Epidermal melanocyte (primary cell): ENCODE measurements around the gene GCSAML.
"Not testable (repeated sequence)": the region's sequence is repeated elsewhere in the genome, so short reads cannot be mapped to it uniquely, and the experiment has no call there.

Source experiments
- DNase-seq: peaks from one replicate; pipeline ENCODE4 v3.0.0; 2011; ENCODE audit warnings: low spot score; ENCODE audit not compliant: insufficient read length

Gene GCSAML

GRCh38 chr1:247548769-247549182 lies at the start of gene GCSAML:
Gene GCSAML (plus strand): TSS chr1:247549134. CDS start chr1:247549192, 58 bp downstream.
- no peak for DNase-seq

DNA sequence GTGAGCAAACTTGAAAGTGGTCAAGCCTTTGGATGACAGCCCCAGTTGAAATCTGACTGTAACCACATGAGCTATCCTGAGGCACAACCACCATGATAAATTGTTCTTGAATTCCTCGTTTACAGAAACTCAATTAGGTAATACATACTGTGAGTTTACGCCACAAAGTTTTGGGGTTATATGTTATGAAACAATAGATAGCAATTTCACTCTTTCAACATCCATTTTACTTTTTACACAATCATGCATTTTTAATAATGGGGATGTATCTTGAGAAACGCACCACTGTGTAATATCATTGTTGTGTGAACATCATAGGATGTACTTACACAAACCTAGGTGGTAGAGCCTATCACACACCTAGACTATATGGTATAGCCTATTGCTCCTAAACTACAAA lies 48.1 kb upstream of the GCSAML start:
- no peak for DNase-seq

GRCh38 chr1:247506831-247507230 lies 42.1 kb upstream of the GCSAML start:
- DNase-seq, result no peak

DNA sequence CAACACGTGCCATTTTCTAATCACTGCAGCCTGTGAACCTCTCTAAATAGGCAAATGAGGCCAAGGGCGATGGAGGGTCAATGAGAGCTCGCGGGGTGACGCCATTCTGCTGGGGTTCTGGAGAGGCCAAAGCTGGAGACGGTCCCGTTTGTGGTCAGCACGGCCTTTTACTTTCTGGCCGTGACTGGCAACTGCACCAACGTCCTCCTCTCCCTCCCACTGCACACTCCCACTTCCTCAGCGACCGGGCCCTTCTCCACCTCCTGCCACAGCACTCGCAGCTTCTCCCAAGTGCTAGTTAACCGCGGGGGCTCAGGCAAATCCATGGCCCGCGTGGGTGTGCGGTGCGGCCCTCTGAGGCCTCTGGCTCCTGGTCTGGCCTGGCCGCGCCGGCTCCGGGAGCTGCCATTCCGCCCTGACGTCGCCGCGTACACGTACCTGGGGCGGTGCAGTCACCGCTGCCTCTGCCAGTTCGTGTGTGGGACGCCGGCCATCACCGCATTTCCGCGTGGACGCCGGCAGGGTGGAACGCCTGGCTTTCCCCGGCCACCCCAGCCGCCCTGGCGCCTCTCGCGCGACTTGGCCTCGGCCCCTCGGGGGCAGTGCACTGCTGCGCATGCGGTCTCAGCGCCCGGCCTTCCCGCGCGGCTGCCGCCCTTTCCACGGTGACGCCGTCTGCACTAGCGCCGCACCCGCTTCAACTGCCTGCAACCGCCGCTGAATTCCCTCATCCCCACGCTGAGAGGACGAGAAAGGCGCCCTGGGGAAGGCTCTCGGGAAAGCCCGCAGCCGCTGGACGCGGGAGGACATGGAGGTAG lies 30.9 kb upstream of the GCSAML start:
- DNase-seq, result no peak

- DNase-seq, result no peak
These were observed 30.4 kb upstream of the GCSAML start for GRCh38 chr1:247518613-247518891.

DNA sequence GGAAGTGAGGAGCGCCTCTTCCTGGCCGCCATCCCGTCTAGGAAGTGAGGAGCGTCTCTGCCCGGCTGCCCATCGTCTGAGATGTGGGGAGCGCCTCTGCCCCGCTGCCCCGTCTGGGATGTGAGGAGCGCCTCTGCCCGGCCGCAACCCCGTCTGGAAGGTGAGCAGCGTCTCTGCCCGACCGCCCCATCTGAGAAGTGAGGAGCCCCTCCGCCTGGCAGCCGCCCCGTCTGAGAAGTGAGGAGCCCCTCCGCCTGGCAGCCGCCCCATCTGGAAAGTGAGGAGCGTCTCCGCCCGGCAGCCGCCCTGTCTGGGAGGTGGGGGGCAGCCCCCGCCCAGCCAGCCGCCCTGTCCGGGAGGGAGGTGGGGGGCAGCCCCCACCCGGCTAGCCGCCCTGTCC lies 27.0 kb upstream of the GCSAML start:
- not testable (repeated sequence) for DNase-seq

GRCh38 chr1:247528812-247529474 lies 20.0 kb upstream of the GCSAML start:
- no peak for DNase-seq

DNA sequence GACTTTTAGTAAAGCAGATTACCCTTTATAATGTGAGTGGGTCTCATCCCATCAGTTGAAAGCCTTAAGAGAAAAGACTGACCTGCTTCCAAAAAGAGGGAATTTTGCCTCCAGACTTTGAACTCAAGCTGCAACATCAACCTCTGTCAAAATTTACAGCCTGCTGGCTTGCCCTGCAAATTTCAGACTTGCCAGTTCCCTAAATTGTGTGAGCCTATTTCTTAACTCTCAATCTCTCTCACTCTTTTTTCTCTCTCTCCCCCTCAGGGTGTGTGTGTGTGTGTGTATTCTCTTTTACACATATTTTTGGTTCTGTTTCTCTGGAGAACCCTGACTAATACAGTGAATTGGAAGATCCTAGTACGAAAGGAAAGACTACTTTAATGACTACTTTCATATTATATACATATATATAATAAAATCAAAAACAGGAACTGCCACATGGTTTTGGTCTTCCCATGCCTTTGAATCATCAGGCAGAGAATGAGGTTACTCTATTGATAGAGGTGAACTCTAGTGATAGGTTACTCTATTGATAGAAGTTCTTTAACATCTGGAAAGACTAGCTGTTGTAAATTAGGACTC lies 19.1 kb upstream of the GCSAML start:
- DNase-seq, result no peak

GRCh38 chr1:247530785-247531184 lies 18.1 kb upstream of the GCSAML start:
- DNase-seq, result no peak

GRCh38 chr1:247531937-247532336 lies 17.0 kb upstream of the GCSAML start:
- DNase-seq, result no peak

DNA sequence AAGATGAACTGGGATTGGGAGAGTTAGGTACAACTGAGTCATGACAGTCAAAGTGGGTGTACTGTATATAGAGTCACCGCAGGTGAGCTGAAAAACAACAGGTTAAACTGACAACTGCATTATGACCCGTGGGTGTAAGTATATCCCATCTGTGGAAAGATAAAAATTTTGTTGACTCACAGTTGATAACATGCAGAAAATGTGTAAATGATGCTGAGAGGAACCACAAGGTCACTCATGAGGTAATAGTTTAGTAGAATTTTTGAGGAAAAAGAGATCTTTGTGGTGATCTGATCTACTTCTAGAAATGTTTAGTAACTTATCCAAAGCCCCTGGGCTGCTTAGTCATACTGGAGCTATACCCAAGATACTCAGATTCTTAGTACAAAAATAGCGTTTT lies 13.5 kb upstream of the GCSAML start:
- DNase-seq, result no peak

GRCh38 chr1:247536340-247536739 lies 12.6 kb upstream of the GCSAML start, which contains the start of gene OR2C3:
Gene OR2C3 (minus strand): TSS chr1:247536440. CDS start chr1:247532511, 3,929 bp downstream.
- no peak for DNase-seq

- no peak for DNase-seq
These were observed 10.4 kb upstream of the GCSAML start for GRCh38 chr1:247538561-247538960.

DNA sequence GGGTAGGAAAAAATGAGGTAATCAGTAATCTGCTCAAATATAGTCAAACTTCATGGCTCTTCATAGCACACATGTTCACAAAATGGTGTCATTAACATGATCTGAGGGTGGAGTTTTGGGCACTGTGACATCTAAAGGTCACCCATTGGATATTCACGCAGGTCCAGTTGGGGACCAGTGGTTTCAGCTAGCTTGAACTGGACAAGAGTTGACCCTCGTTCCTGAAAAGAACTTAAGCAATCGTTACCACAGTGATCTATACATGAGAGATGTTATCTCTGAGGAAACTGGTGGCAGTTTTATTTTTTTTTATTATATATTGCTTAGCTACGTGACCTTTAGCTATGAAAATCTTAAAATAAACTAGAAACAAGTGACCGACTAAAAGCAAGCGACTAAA lies 9.7 kb upstream of the GCSAML start:
- no peak for DNase-seq

DNA sequence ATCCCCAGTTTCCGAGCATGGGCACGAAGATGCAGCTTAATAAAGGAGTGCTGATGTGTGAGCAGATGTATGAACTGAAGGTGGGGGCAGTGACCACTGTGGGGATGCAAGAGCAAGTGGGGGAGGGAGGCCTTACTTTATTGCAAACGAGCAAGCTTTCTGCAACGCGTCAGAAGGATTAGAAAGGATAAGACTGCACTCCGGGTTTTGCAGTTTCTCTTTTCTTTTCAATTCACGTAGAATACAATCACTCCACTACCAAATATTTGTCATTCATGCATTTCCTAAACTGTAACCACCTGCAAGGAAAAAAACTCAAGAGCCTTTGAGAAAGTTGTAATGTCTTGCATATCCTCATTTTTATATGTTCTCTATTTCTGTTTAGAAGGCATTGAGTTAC lies 8.4 kb upstream of the GCSAML start:
- DNase-seq, result no peak

- no peak for DNase-seq
These were observed 6.1 kb upstream of the GCSAML start for GRCh38 chr1:247542811-247543210.

GRCh38 chr1:247548092-247548491 lies 842 bp upstream of the GCSAML start:
- no peak for DNase-seq

DNA sequence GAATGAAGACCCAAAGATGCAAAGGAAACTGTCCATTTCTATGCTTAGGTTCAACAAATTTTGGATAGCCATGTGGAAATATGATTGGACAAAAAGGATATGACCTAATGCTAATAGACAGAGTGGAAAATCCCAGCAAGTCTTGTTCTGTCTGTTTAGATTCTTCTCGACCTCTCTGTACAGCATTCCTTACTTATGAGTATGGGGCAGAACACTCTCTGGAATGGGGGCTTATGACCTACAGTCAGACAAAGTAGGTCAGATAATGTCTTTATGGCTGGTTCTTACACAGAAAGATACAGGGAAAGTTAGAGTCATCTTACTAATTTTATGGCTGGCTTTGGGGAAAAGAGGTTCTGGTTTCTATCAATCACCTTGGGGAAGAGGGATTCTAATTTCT lies 2.8 kb downstream of the GCSAML start:
- no peak for DNase-seq

DNA sequence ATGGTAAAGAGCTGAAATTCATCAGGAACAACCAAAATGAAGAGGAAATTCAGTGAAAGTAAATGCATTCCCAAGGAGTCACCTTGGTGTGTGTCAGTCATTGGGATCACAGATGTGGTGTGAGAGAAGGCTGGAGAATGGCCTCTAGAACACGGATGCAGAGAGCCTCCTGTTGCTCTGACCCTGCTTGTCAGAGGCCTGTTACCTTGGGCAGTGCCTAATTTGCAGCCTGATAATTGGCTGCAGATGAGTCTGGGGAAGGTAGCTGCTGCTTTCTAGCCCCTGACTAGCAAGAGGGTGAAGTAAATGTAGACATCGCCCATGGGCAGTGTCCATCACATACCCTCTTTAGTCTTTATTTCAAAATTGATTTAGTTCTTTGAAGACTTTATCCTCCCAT lies 3.3 kb downstream of the GCSAML start:
- no peak for DNase-seq

- no peak for DNase-seq
These were observed 9.2 kb downstream of the GCSAML start for GRCh38 chr1:247557926-247558674.

- DNase-seq, result no peak
These were observed 12.8 kb downstream of the GCSAML start for GRCh38 chr1:247561711-247562110.

GRCh38 chr1:247562198-247562597 lies 13.3 kb downstream of the GCSAML start:
- no peak for DNase-seq
